Hepatocyte (in vitro differentiated cells): ENCODE measurements around the gene NID1. TPM values are rescaled to one million over a fixed set of nuclear protein-coding genes. Genes with fewer than 3 reads are reported as not detected.

Experiments
- DNase-seq: peaks from one replicate; pipeline ENCODE4 v3.0.0-alpha.2; 2016; ENCODE audit warnings: low spot score
- H2AFZ ChIP-seq: fragments of 200-600 bp; sonication (generic); 2 replicates; pipeline ENCODE4 v1.6.0; 2016; ENCODE audit warnings: antibody characterized with exemption, mild to moderate bottlenecking
- H3K27ac ChIP-seq: fragments of 200-600 bp; sonication (generic); 2 replicates; pipeline ENCODE4 v1.5.1; 2016; ENCODE audit warnings: mild to moderate bottlenecking
- H3K27me3 ChIP-seq: fragments of 200-600 bp; sonication (generic); 2 replicates; pipeline ENCODE4 v1.6.1; 2016
- H3K36me3 ChIP-seq: fragments of 200-600 bp; sonication (generic); replicated peaks from 2 replicates; pipeline ENCODE4 v1.5.1; 2016; ENCODE audit warnings: low read depth; ENCODE audit not compliant: insufficient read depth
- H3K4me1 ChIP-seq: fragments of 200-600 bp; sonication (generic); 2 replicates; pipeline ENCODE4 v1.5.1; 2016; ENCODE audit warnings: mild to moderate bottlenecking, moderate library complexity; ENCODE audit not compliant: insufficient read depth
- H3K4me2 ChIP-seq: fragments of 200-600 bp; sonication (generic); 2 replicates; pipeline ENCODE4 v1.6.0; 2016
- H3K4me3 ChIP-seq: fragments of 200-600 bp; sonication (generic); 2 replicates; pipeline ENCODE4 v1.5.1; 2016; ENCODE audit warnings: mild to moderate bottlenecking
- H3K79me2 ChIP-seq: fragments of 200-600 bp; sonication (generic); 2 replicates; pipeline ENCODE4 v1.6.0; 2017; ENCODE audit warnings: mild to moderate bottlenecking
- H3K9me2 ChIP-seq: fragments of 200-600 bp; sonication (generic); replicated peaks from 2 replicates; pipeline ENCODE4 v1.6.0; 2017; ENCODE audit warnings: mild to moderate bottlenecking; ENCODE audit not compliant: insufficient read depth
- H3K9me3 ChIP-seq: fragments of 200-600 bp; sonication (generic); 2 replicates; pipeline ENCODE4 v1.5.1; 2016; ENCODE audit warnings: low read depth, mild to moderate bottlenecking
- H4K20me1 ChIP-seq: fragments of 200-600 bp; sonication (generic); 2 replicates; pipeline ENCODE4 v1.6.0; 2016; ENCODE audit warnings: mild to moderate bottlenecking; ENCODE audit not compliant: insufficient read depth, poor library complexity, severe bottlenecking
- EZH2 ChIP-seq: fragments of 200-600 bp; sonication (generic); IDR thresholded peaks from 2 replicates; pipeline ENCODE4 v1.6.1; 2016; ENCODE audit warnings: antibody characterized with exemption, mild to moderate bottlenecking, borderline replicate concordance
- EZH2phosphoT487 ChIP-seq: fragments of 200-600 bp; sonication (generic); IDR thresholded peaks from one replicate; pipeline ENCODE4 v1.6.1; 2018; ENCODE audit warnings: antibody characterized with exemption, mild to moderate bottlenecking, low read depth, moderate library complexity; ENCODE audit not compliant: unreplicated experiment, severe bottlenecking
- WGBS: methylation state at CpG from one replicate; pipeline ENCODE4 v1.1.6; 2016; ENCODE audit warnings: low lambda C conversion rate; ENCODE audit errors: missing lambda C conversion rate; 5-methylcytosine and 5-hydroxymethylcytosine counted together
- polyA plus RNA-seq: library from polyadenylated mRNA; unstranded; fragments of >200 nt; fragmentation: Nextera tagmentation; extraction: Ambion mirVana; gene quantifications from 2 replicates; pipeline ENCODE4 v1.2.1, GENCODE V29; 2016
- total RNA-seq: library from RNA; depleted of rRNA; stranded (reverse); fragments of >200 nt; gene quantifications from 2 replicates; pipeline ENCODE4 v1.2.3, GENCODE V29; 2014
- TF ChIP-seq, protein P1 (sequence below): fragments of 200-600 bp; sonication (generic); IDR thresholded peaks from 2 replicates; pipeline ENCODE4 v1.5.1; 2016; ENCODE audit warnings: antibody characterized with exemption, mild to moderate bottlenecking; ENCODE audit not compliant: poor library complexity

NID1 gene
- total and polyA plus RNA-seq, 2 experiments from 2014 or later = 53.8 to 72.8 TPM

DNA sequence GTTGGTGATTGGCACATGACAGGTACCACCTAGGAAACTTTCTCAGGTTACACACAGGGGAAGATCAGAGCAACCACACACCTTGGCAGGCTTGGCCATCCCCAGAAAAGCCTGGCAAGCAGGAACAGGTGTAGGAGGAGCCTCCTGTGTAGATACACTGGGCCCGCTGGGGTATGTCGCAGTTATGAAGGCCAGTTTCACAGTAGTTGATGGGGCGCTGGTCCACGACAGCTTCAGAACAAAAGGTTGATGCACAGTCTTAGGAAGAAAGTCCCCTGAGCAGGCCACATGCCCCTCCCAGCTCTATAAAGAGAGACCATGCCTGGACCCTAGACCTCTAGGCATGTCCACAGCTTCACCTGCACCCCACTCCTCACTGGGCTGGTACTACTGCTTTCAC is 51.6 kb downstream of the NID1 start:
- Histone ChIP-seq H3K4me3 (no peak overlapping the region), H3K27me3 (no peaks in the 10 kb centered on the region), H4K20me1 (no peaks in the 10 kb centered on the region), H3K79me2 (no peaks in the 10 kb centered on the region), H3K4me2 (no peak overlapping the region), H3K9me2 (no peaks in the 10 kb centered on the region), H3K9me3 (no peaks in the 10 kb centered on the region), H3K4me1 (peaks cover 10% of the 10 kb centered on the region), H3K36me3 (no peaks in the 10 kb centered on the region), H3K27ac (no peak overlapping the region), H2AFZ (no peak overlapping the region)
- no peak for TF ChIP-seq EZH2phosphoT487
- WGBS = 93% methylated on average over 4 of the region's 4 CpGs
- no peak for DNase-seq

DNA sequence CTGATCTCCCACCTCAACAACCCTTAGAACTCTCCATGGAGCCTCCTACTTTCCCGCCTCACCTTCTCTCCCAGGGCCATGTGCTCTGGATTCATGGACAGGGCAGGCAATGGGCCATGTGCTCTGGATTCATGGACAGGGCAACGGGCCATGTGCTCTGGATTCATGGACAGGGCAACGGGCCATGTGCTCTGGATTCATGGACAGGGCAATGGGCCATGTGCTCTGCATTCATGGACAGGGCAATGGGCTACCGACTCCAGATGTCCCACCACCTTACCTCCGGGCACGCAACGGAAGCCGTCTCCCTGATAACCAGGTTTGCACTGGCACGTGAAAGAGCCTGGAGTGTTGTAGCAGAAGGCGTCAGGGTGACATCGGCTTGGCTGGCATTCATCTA is 53.2 kb downstream of the NID1 start:
- no peaks in the 10 kb centered on the region for H3K9me2 ChIP-seq
- 95% methylated on average over 11 of the region's 11 CpGs for WGBS
- peaks cover 6% of the 10 kb centered on the region for H3K4me1 ChIP-seq
- H3K36me3 ChIP-seq = no peaks in the 10 kb centered on the region
- TF ChIP-seq EZH2phosphoT487 (no peak), EZH2 (no peak)
- TF ChIP-seq, protein P1, sequence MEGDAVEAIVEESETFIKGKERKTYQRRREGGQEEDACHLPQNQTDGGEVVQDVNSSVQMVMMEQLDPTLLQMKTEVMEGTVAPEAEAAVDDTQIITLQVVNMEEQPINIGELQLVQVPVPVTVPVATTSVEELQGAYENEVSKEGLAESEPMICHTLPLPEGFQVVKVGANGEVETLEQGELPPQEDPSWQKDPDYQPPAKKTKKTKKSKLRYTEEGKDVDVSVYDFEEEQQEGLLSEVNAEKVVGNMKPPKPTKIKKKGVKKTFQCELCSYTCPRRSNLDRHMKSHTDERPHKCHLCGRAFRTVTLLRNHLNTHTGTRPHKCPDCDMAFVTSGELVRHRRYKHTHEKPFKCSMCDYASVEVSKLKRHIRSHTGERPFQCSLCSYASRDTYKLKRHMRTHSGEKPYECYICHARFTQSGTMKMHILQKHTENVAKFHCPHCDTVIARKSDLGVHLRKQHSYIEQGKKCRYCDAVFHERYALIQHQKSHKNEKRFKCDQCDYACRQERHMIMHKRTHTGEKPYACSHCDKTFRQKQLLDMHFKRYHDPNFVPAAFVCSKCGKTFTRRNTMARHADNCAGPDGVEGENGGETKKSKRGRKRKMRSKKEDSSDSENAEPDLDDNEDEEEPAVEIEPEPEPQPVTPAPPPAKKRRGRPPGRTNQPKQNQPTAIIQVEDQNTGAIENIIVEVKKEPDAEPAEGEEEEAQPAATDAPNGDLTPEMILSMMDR = no peak
- no peaks in the 10 kb centered on the region for H4K20me1 ChIP-seq
- H3K27ac ChIP-seq = no peak overlapping the region
- no peaks in the 10 kb centered on the region for H3K79me2 ChIP-seq
- no peaks in the 10 kb centered on the region for H3K27me3 ChIP-seq
- no peaks in the 10 kb centered on the region for H3K9me3 ChIP-seq
- no peak overlapping the region for H3K4me3 ChIP-seq
- H2AFZ ChIP-seq = no peak overlapping the region
- no peak for DNase-seq
- H3K4me2 ChIP-seq = no peak overlapping the region

- Histone ChIP-seq H3K36me3 (no peaks in the 10 kb centered on the region), H3K9me3 (no peaks in the 10 kb centered on the region), H3K27ac (peak overlapping the region; percentile 14)
These were observed 54.4 kb downstream of the NID1 start for GRCh38 chr1:236010443-236010842.

GRCh38 chr1:236009857-236010256 is 55.0 kb downstream of the NID1 start:
- H3K4me1 ChIP-seq = peaks cover 6% of the 10 kb centered on the region
- no peaks in the 10 kb centered on the region for H3K79me2 ChIP-seq
- no peak overlapping the region for H3K4me2 ChIP-seq
- H3K27me3 ChIP-seq = no peaks in the 10 kb centered on the region
- 58% methylated on average over 2 of the region's 2 CpGs for WGBS
- H4K20me1 ChIP-seq = no peaks in the 10 kb centered on the region
- H2AFZ ChIP-seq = no peak overlapping the region
- no peak for DNase-seq
- no peaks in the 10 kb centered on the region for H3K9me3 ChIP-seq
- no peaks in the 10 kb centered on the region for H3K9me2 ChIP-seq
- H3K27ac ChIP-seq = peak overlapping the region; percentile 52
- H3K4me3 ChIP-seq = no peak overlapping the region
- TF ChIP-seq, protein P1 = no peak
- no peak for TF ChIP-seq EZH2
- TF ChIP-seq EZH2phosphoT487 = no peak
- H3K36me3 ChIP-seq = no peaks in the 10 kb centered on the region

More at GRCh38 chr1:236010443-236010842, 54.4 kb downstream of the NID1 start:
- Histone ChIP-seq H3K27me3 (no peaks in the 10 kb centered on the region), H3K4me3 (no peak overlapping the region), H3K4me2 (no peak overlapping the region), H3K79me2 (no peaks in the 10 kb centered on the region), H3K4me1 (peaks cover 6% of the 10 kb centered on the region), H2AFZ (no peak overlapping the region), H3K9me2 (no peaks in the 10 kb centered on the region), H4K20me1 (no peaks in the 10 kb centered on the region)
- no peak for DNase-seq
- TF ChIP-seq EZH2 (no peak), EZH2phosphoT487 (no peak)
- TF ChIP-seq, protein P1 = no peak
- WGBS = 92% methylated on average over 7 of the region's 7 CpGs
